ENCODE measurements around the gene ZXDB. TPM values are rescaled to one million over a fixed set of nuclear protein-coding genes. Genes with fewer than 3 reads are reported as not detected.
"Not testable (repeated sequence)": the region's sequence is repeated elsewhere in the genome, so short reads cannot be mapped to it uniquely, and the experiment has no call there.

Gene ZXDB
- total RNA-seq, 6 donors from 2014 or later, result 6.3 to 11.0 (median 7.5) TPM

- 70 to 78% methylated on average over 7 to 18 of the region's 18 CpGs for WGBS, 2 donors
- Histone ChIP-seq H3K36me3 (no peaks in the 10 kb centered on the region), H3K4me3 (no peak overlapping the region), H3K4me1 (no peaks in the 10 kb centered on the region), H3K27ac (no peak overlapping the region), H3K9me3 (no peaks in the 10 kb centered on the region), H3K27me3 (no peaks in the 10 kb centered on the region)
- ATAC-seq (ENCODE audit: low FRiP score in 2 of 2) (no peak), DNase-seq (no peak)
- TF ChIP-seq POLR2A (IDR thresholded peaks at IDR 0.05), result no peak
- TF ChIP-seq, protein P1, sequence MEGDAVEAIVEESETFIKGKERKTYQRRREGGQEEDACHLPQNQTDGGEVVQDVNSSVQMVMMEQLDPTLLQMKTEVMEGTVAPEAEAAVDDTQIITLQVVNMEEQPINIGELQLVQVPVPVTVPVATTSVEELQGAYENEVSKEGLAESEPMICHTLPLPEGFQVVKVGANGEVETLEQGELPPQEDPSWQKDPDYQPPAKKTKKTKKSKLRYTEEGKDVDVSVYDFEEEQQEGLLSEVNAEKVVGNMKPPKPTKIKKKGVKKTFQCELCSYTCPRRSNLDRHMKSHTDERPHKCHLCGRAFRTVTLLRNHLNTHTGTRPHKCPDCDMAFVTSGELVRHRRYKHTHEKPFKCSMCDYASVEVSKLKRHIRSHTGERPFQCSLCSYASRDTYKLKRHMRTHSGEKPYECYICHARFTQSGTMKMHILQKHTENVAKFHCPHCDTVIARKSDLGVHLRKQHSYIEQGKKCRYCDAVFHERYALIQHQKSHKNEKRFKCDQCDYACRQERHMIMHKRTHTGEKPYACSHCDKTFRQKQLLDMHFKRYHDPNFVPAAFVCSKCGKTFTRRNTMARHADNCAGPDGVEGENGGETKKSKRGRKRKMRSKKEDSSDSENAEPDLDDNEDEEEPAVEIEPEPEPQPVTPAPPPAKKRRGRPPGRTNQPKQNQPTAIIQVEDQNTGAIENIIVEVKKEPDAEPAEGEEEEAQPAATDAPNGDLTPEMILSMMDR (IDR thresholded peaks at IDR 0.05), result no peak
- no peak for TF ChIP-seq POLR2AphosphoS5 (IDR thresholded peaks at IDR 0.05)
- TF ChIP-seq EP300 (IDR thresholded peaks at IDR 0.05), result no peak
These were observed 15.7 kb downstream of the ZXDB start for GRCh38 chrX:57607295-57608187.

GRCh38 chrX:57613351-57613750 lies 21.5 kb downstream of the ZXDB start:
- not testable (repeated sequence) for ATAC-seq (ENCODE audit: low FRiP score in 2 of 2); DNase-seq; H3K4me1 ChIP-seq; H3K9me3 ChIP-seq; H3K36me3 ChIP-seq; H3K27ac ChIP-seq; H3K27me3 ChIP-seq; H3K4me3 ChIP-seq
- 56 to 81% methylated on average over 1 of the region's 1 CpG for WGBS, 2 donors

DNA sequence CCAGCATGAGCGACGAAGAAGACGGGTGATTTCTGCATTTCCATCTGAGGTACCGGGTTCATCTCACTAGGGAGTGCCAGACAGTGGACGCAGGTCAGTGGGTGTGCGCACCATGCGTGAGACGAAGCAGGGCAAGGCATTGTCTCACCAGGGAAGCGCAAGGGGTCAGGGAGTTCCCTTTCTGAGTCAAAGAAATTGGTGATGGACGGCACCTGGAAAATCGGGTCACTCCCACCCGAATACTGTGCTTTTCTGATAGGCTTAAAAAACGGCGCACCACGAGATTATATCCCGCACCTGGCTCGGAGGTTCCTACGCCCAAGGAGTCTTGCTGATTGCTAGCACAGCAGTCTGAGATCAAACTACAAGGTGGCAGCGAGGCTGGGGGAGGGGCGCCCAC lies 37.6 kb downstream of the ZXDB start:
- not testable (repeated sequence) for DNase-seq; H3K36me3 ChIP-seq; H3K27ac ChIP-seq; ATAC-seq (ENCODE audit: low FRiP score in 2 of 2); H3K4me1 ChIP-seq; H3K27me3 ChIP-seq; H3K4me3 ChIP-seq
- peaks cover 0 to 38% (median 6%) of the 10 kb centered on the region in 4 donors for H3K9me3 ChIP-seq
- 93 to 97% methylated on average over 20 of the region's 20 CpGs for WGBS, 2 donors

DNA sequence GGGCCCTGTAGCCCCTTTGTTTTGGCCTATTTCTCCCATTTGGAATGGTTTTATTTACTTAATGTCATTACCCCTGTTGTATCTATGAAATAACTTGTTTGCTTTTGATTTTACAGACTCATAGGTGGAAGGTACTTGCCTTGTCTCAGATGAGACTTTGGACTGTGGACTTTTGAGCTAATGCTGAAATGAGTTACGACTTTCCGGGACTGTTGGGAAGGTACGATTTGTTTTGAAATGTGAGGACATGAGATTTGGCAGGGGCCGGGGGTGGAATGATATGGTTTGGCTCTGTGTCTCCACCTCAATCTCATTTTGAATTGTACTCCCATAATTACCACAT lies 48.8 kb downstream of the ZXDB start:
- no peak overlapping the region for H3K27ac ChIP-seq
- no peaks in the 10 kb centered on the region for H3K4me1 ChIP-seq
- H3K36me3 ChIP-seq, result no peaks in the 10 kb centered on the region
- ATAC-seq (ENCODE audit: low FRiP score in 2 of 2) (no peak), DNase-seq (no peak)
- no peaks in the 10 kb centered on the region for H3K27me3 ChIP-seq
- 89 to 98% methylated on average over 4 of the region's 4 CpGs for WGBS, 2 donors
- TF ChIP-seq, protein P1 (IDR thresholded peaks at IDR 0.05), result no peak
- TF ChIP-seq POLR2A (IDR thresholded peaks at IDR 0.05) (no peak), EP300 (IDR thresholded peaks at IDR 0.05) (no peak), POLR2AphosphoS5 (IDR thresholded peaks at IDR 0.05) (no peak)
- H3K4me3 ChIP-seq, result no peak overlapping the region
- peaks cover 0 to 11% (median 0%) of the 10 kb centered on the region in 4 donors for H3K9me3 ChIP-seq

GRCh38 chrX:57641338-57641737 lies 49.5 kb downstream of the ZXDB start:
- ATAC-seq (ENCODE audit: low FRiP score in 2 of 2), result no peak

More at GRCh38 chrX:57641338-57641737, 49.5 kb downstream of the ZXDB start:
- WGBS, 2 donors, result 57 to 69% methylated on average over 2 of the region's 2 CpGs
- H3K36me3 ChIP-seq, result no peaks in the 10 kb centered on the region
- H3K4me3 ChIP-seq, result no peak overlapping the region
- no peak overlapping the region for H3K27ac ChIP-seq
- no peaks in the 10 kb centered on the region for H3K27me3 ChIP-seq
- peaks cover 0 to 11% (median 0%) of the 10 kb centered on the region in 4 donors for H3K9me3 ChIP-seq
- no peak for DNase-seq
- TF ChIP-seq EP300 (IDR thresholded peaks at IDR 0.05) (no peak), POLR2AphosphoS5 (IDR thresholded peaks at IDR 0.05) (no peak), POLR2A (IDR thresholded peaks at IDR 0.05) (no peak)
- TF ChIP-seq, protein P1 (IDR thresholded peaks at IDR 0.05), result no peak
- H3K4me1 ChIP-seq, result no peaks in the 10 kb centered on the region
